SK-N-SH treated with all-trans-retinoic acid at 6 μM for 48 hours (cell line): ENCODE measurements around the gene SLC35D2.

Source experiments
- RARB ChIP-seq: fragments of 250-450 bp; sonication (Bioruptor Pico); IDR thresholded peaks from 2 replicates; pipeline ENCODE4 v1.8.0; 2021; ENCODE audit warnings: mild to moderate bottlenecking, moderate library complexity
- ZFP30 ChIP-seq: fragments of 450-650 bp; formaldehyde crosslinking; IDR thresholded peaks from 2 replicates; pipeline ENCODE4 v1.5.0; 2022; ENCODE audit warnings: mild to moderate bottlenecking, moderate library complexity
- ZNF70 ChIP-seq: fragments of 450-650 bp; formaldehyde crosslinking; IDR thresholded peaks from 2 replicates; pipeline ENCODE4 v1.5.0; 2020; ENCODE audit warnings: mild to moderate bottlenecking, moderate library complexity
- ZNF8 ChIP-seq: fragments of 450-650 bp; formaldehyde crosslinking; IDR thresholded peaks from 2 replicates; pipeline ENCODE4 v1.5.0; 2020; ENCODE audit warnings: mild to moderate bottlenecking, moderate library complexity
- TF ChIP-seq, protein P1 (sequence below): fragments of 250-450 bp; sonication (Bioruptor Pico); IDR thresholded peaks from 2 replicates; pipeline ENCODE4 v1.8.0; 2021; ENCODE audit warnings: low read depth, mild to moderate bottlenecking, moderate library complexity, borderline replicate concordance

DNA sequence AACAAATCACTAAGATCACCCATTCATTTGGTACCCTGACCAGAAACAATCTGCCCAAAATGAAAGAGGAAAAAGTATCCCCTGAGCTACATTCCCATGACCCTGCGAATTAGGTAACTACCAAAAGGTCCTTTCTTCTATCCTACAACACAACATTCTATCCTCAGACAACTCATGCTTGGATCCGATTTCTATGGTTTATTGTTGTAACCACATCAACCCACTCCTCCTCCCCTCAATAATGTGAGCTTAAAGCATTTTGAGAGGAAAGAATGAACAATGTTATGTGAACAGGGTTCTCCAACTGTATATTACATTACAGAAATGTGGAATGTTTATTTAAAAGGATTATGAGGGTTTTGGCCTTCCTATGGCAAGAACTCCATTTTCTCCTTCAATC, 4.0 kb downstream of the SLC35D2 start:
- TF ChIP-seq ZNF70 (CRISPR knock-in tag) (no peak), RARB (no peak), ZFP30 (no peak), ZNF8 (CRISPR knock-in tag) (no peak)
- TF ChIP-seq, protein P1, sequence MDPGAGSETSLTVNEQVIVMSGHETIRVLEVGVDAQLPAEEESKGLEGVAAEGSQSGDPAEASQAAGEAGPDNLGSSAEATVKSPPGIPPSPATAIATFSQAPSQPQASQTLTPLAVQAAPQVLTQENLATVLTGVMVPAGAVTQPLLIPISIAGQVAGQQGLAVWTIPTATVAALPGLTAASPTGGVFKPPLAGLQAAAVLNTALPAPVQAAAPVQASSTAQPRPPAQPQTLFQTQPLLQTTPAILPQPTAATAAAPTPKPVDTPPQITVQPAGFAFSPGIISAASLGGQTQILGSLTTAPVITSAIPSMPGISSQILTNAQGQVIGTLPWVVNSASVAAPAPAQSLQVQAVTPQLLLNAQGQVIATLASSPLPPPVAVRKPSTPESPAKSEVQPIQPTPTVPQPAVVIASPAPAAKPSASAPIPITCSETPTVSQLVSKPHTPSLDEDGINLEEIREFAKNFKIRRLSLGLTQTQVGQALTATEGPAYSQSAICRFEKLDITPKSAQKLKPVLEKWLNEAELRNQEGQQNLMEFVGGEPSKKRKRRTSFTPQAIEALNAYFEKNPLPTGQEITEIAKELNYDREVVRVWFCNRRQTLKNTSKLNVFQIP (CRISPR knock-in tag) = no peak
